ENCODE data around the gene FERMT3. TPM values are rescaled to one million over a fixed set of nuclear protein-coding genes. Genes with fewer than 3 reads are reported as not detected.

The FERMT3 gene
- total RNA-seq, 1 donor from 2014 or later = 230 TPM

GRCh38 chr11:64218628-64219353 is 12.3 kb downstream of the FERMT3 start:
- intact Hi-C loops (cut with micrococcal nuclease) = no loop called here

- intact Hi-C loops (cut with micrococcal nuclease) = no loop called here
Observed at GRCh38 chr11:64219354-64219684, 12.8 kb downstream of the FERMT3 start.

- intact Hi-C loops (cut with micrococcal nuclease) = no loop called here
Observed at GRCh38 chr11:64219755-64220154, 13.2 kb downstream of the FERMT3 start.

- intact Hi-C loops (cut with micrococcal nuclease) = no loop called here
Observed at GRCh38 chr11:64220271-64220670, 13.8 kb downstream of the FERMT3 start.

GRCh38 chr11:64220798-64221197 is 14.3 kb downstream of the FERMT3 start:
- intact Hi-C loops (cut with micrococcal nuclease) = no loop called here

- intact Hi-C loops (cut with micrococcal nuclease) = no loop called here
Observed at GRCh38 chr11:64222651-64223000, 16.1 kb downstream of the FERMT3 start.

- intact Hi-C loops (cut with micrococcal nuclease) = no loop called here
Observed at GRCh38 chr11:64223001-64223651, 16.6 kb downstream of the FERMT3 start.

- intact Hi-C loops (cut with micrococcal nuclease) = no loop called here
Observed at GRCh38 chr11:64224151-64224890, 17.8 kb downstream of the FERMT3 start.

- intact Hi-C loops (cut with micrococcal nuclease) = no loop called here
Observed at GRCh38 chr11:64224891-64225607, 18.5 kb downstream of the FERMT3 start.

GRCh38 chr11:64225608-64226506 is 19.3 kb downstream of the FERMT3 start, which contains the start of the genes NUDT22 and TRPT1:
Gene NUDT22, plus strand, starts transcription at chr11:64226274. Its CDS starts 379 bp downstream, at chr11:64226653.
Gene TRPT1, minus strand, starts transcription at chr11:64226186. Its CDS starts 326 bp downstream, at chr11:64225860.
- intact Hi-C loops (cut with micrococcal nuclease) = loop anchor here (1.0 kb wide), 4 partner anchors 14 to 44 kb away; no protein-coding TSS in a partner anchor

- intact Hi-C loops (cut with micrococcal nuclease) = loop anchor here (1.0 kb wide), 4 partner anchors 14 to 44 kb away; no protein-coding TSS in a partner anchor
Observed at GRCh38 chr11:64226507-64227051, 20.1 kb downstream of the FERMT3 start.

GRCh38 chr11:64227405-64227956 is 21.0 kb downstream of the FERMT3 start:
- intact Hi-C loops (cut with micrococcal nuclease) = no loop called here

GRCh38 chr11:64229090-64229743 is 22.7 kb downstream of the FERMT3 start:
- intact Hi-C loops (cut with micrococcal nuclease) = no loop called here

GRCh38 chr11:64229744-64230170 is 23.2 kb downstream of the FERMT3 start:
- intact Hi-C loops (cut with micrococcal nuclease) = loop anchor here (1.0 to 5.0 kb wide), 7 partner anchors 12 to 547 kb away; partner anchors contain the start of genes ESRRA, FKBP2, PPP1R14B and RTN3

GRCh38 chr11:64230171-64230984 is 23.9 kb downstream of the FERMT3 start, which contains the start of gene DNAJC4:
Gene DNAJC4, plus strand, starts transcription at chr11:64230548. Its CDS starts 307 bp downstream, at chr11:64230855.
- intact Hi-C loops (cut with micrococcal nuclease) = loop anchor here (1.0 to 5.0 kb wide), 7 partner anchors 11 to 548 kb away; partner anchors contain the start of genes ESRRA, FKBP2, PPP1R14B and RTN3

GRCh38 chr11:64230985-64231365 is 24.5 kb downstream of the FERMT3 start:
- intact Hi-C loops (cut with micrococcal nuclease) = loop anchor here (1.0 to 5.0 kb wide), 7 partner anchors 10 to 549 kb away; partner anchors contain the start of genes ESRRA, FKBP2, PPP1R14B and RTN3

GRCh38 chr11:64231546-64231945 is 25.0 kb downstream of the FERMT3 start:
- intact Hi-C loops (cut with micrococcal nuclease) = loop anchor here (5.0 kb wide), 1 partner anchor 549 kb away; the partner anchor contains the start of gene RTN3

All from T-helper 1 cell treated with Interleukin-12 subunit alpha and Interleukin-12 subunit beta and Interleukin-4 antibody, amounts not matched to agents 30 ng/mL and 1 ng/mL, for 36 hours (primary cell).